NAMALWA (cell line): Measurements from ENCODE around the gene MRPL34.

Experiments
- DNase-seq: peaks from one replicate; pipeline ENCODE4 v3.0.0-alpha.2; 2015; ENCODE audit warnings: low spot score

The MRPL34 gene

DNA sequence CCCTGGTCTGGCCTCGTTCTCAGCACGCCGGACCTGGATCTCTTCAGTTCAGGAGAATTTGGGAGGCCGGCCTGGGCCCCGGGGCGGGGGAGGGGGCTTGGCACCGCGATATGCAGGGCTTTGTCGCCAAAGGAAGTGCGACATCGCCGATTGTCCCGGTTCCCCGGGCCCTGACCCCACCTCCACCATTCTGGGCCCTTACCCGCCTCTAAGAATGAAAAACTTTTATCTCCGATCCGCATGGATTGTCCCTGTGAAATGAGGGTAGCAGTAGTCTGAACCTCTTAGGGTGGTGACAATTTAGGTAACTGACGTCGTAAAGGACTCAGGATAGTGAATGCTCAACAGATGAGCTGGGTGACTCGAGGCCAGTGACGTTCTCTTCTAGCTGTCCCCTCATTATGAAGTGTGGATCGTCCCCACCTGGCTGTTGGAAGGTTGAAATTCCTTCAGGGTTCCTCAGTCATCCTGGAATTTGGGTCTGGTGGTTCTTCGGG is 4.3 kb downstream of the MRPL34 start:
- peak; percentile 48 for DNase-seq

DNA sequence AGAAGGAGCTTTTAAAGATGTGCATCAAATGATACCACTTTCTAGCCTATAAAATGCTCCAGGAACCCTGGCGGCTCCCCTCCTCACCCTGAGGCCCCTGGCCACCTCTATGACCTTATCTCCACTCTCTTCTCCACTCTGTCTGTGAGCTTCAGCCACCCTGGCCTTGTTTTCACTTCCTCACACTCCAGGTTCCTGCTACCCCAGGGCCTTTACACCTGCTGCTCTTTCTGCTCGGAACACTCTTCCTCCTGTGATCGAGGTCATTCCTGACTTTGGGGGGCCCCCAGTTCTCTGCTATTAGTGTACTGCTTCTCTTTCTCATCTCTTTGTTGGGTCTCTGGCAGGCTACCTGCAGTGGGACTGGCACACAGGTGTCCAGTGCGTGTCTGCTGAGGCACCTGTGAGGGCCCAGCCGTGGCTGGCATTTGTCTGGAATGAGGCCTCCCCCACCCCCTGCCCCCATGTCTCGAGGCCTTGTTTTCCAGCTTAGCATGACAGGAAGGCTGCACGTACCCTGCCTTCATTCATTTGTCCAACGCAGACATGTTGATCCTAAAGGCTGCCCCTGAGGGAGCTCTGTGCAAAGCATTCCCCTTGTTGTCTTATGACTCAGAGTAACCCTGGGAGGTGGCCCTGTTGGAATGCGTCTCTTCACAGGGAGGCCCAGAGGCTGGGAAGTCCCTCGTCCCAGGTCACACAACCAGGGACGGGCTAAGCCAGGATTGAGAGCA is 6.0 kb downstream of the MRPL34 start:
- no peak for DNase-seq

DNA sequence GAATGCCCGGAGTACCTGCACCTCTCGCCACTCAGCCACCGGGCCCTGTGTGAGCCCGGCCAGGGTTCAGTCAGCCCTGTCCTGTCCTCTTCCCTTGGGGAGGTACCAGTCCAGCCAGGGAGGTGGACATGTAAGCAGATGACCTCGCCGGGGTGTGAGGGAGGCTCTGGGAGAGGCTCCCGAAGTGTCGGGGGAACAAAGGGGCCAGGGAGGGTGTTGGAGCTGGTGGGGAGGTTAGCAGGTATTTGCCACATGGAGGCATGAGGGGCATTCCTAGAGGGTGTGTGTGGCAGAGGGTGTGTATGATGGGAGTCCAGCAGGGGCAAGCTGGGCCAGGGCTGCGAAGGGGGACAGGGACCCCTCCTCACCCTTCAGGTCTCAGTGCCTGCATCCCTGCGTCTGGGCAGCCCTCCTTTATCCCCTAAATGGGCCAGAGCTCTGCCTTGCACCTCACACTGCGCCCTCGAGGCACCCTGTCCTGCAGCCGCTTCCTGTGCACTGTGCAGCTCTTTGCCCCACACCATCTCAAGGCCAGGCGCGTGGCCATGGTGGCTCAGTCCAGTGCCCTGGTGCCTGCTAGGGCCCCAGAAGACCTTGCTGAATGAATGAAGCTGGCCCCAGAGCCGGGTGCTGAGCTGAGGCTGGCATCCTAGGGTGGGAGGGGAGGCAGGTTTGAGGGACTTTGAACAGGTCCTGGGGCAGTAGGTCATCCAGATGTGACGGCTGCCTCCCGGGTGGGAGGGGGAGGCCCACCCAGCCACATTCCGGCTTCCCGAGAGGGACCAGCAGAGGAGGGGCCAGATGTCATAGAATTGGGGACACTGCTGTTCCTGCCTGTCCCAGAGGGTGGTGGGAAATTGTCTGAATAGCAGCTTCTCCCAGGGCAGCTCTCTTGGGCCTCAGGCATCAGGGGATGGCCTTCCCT is 6.8 kb downstream of the MRPL34 start:
- DNase-seq, result no peak

DNA sequence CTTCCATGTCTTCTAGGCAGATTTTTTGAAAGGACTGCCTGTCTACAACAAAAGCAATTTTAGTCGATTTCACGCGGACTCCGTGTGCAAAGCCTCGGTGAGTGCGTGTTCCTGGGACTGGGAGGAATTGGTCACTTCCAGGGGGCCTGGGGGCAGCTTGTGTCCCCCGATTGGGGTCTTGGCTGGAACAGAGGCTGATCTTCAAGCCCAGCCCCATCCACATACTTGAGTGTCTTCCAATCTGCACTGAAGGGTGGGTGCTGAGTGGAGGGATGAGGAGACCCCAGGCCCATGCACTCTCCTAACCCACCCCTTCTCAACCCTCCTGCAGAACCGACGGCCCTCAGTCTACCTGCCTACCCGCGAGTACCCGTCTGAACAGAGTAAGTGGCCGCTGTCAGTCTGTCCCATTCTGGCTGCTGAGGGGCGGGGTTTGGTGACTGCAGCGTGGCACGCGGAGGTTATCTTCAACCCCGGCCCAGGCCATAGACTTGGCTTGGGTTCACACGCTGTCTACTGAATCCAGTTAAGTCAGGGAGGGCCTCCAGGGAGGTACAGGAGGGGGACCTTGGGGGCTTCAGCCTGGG is 8.4 kb downstream of the MRPL34 start:
- no peak for DNase-seq

DNA sequence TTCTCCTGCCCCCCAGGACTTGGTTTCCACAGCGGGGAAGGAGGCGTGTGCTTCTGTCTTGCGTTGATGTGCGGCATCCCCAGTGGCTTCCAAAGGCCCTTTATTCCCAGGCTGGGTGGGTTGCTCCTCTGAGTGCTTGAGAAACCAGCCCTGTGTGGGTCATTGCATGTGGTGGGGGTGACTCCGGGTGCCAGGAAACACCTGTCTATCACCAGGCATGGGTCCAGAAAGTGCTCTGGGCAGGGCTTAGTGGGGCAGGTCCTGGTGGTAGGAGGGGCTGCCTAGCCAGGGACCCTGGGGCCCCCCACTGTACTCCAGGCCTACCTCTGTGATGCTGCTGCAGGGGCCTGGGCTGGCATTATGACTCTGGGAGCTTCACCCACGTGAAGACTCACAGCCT is 13.3 kb downstream of the MRPL34 start:
- DNase-seq, result no peak

DNA sequence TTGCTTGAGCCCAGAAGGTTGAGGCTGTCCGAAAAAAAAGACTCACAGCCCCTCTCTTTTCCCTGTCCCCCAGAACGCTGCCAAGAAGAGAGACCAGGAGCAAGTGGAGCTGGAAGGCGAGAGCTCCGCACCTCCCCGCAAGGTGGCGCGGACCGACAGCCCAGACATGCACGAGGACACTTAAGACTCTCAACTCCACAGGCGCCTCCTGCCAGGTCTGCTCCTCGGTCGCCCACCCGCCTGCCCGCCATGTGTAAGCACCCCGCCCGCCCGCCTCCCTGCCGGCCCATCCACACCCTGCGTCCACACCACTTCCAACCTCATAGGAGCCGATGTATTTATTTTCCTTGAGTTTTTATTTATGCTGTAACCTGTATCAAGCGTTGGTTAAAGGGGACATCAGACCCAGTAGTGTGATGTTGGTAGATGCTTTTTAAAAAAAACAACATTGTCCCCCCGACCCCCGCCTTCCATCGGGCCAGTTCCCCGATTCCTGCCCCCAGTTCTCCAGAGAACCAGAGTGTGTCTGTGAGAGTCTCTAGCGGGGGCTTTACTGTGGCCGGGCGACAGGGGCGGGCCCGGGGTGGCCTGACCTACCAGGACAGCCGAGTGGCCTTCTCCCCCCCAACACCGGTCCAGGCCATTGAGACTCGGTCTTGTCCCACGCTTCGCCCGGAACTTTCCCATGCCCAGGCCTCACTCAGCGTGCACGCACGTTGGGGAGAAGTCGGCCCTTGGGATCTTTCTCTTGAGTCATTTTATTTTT is 14.0 kb downstream of the MRPL34 start:
- DNase-seq, result no peak

DNA sequence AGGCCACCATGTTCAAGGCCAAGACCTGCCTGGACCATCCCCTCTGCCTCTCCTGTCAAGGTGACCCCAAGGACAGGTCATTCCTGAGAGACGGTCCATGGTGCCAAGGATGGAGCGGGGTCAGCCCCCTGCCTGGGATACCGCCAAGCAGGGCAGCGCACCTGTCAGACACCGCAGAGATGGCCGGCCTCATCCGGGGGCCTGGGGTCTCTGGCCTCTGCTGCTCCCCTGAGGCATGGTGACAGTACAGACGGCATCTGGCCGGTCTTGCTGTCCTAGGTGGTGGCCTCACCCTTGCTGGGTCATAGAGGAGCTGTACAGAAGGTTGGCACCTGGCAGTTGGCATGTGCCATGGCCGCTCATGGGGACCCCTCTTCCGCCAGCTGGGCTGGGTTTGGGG is 14.8 kb downstream of the MRPL34 start:
- DNase-seq, result no peak

DNA sequence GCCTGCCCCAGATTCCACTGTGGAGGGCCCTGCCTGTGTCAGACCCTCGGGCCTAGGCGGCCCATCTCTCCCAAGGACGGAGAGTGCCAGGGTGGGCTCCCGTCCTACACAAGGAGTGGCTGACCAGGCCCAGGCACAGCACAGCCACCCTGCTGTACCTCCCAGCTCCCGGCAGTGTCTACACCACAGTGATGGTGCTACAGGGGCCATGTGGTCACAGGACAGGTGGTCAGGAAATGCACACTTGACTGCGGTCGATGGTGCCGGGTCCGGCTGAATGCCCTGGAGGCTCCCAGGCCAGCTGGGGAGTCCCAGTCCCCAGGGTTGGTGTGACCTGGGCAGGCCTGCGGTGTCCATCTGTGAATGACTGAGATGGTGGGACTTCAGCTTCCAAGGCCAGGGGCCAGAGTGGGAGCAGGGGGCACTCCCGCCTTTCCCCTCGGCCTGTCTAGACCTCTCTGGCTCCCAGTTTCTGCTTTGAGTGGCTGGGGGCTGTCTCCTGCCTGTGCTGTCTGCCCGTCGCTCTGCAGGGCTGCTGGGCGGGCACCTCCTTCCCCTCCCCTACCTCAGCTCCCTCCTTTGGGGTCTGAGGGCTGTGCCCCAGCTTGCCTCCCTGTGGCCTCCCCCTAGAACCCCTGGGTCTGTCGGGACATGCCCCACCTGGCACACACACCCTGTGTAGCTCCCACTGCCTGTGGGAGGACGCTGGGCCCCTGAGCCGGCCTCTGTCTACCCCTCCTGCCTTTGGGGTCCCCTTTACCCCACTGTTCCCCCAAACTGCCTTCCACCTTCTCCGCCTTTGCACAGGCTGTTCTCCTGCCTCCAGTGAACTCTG is 16.2 kb downstream of the MRPL34 start:
- DNase-seq, result no peak

DNA sequence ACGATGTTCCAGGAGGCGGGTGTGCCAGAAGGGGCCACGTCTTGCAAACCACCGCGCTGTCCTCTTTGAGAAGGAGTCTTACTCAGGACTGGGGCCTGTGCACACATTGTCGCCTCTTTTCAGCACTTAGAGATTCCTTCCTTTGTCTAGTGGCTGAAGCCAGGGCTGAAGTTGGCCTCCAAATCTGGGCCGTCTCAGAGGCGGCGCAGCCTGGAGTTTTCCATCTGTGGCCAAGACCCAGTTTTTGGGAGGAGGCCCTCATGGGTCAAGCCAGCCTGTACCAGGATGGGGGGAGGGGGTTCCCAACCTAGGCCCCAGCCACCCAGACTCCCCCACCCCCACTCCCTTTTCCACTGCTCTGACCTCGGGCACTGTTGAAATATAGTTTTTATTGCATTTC is 17.2 kb downstream of the MRPL34 start:
- DNase-seq, result no peak

DNA sequence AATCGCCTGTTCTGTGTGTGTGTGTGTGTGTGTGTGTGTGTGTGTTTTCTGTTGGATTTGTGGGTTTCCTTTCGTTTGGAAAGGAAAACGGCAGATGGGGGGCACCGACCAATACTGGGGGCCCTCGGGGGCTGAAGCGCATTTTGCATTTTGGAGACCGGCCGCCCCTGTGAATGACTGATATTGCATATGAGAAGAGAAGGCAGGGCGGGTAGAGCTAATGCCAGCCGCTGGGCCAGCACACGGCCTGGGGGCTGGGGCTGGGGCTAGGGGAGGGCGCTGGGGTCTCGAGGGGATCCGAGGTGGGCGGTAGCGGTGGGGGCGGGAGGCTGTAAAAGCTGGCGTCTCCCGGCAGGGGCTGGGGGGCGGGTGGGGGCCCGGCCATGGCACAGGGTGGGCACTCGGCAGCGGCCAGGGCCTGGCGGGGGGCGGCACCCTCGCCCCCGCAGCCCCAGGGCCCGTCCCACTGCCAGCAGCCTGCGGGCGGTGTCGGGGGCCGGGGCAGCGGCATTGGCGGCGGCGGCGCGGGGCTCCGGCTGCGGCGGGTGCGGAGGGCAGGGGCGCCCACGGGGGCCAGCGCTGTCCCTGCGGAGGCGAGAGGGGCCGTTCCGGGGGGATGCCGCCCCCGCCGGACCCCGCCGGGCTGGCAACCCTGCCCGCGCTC is 17.8 kb downstream of the MRPL34 start:
- DNase-seq, result no peak

DNA sequence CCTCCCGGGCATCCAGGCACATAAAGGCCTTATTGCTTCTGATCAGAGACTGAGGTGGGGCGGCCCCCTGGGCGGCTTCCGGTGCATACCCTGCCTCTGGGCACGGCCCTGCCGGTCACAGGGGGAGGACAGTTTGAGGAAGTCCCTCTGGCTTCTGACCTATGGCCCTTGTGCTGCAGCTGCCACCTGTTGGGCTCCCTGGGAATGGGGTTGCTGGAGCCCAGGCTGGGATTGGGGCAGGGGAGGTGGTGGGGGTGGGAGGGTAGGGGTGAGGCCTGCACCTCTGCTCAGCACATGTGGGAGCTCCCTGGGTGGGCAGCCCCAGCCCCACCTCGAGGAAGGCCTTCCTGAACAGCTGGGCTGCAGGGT is 18.3 kb downstream of the MRPL34 start:
- no peak for DNase-seq

DNA sequence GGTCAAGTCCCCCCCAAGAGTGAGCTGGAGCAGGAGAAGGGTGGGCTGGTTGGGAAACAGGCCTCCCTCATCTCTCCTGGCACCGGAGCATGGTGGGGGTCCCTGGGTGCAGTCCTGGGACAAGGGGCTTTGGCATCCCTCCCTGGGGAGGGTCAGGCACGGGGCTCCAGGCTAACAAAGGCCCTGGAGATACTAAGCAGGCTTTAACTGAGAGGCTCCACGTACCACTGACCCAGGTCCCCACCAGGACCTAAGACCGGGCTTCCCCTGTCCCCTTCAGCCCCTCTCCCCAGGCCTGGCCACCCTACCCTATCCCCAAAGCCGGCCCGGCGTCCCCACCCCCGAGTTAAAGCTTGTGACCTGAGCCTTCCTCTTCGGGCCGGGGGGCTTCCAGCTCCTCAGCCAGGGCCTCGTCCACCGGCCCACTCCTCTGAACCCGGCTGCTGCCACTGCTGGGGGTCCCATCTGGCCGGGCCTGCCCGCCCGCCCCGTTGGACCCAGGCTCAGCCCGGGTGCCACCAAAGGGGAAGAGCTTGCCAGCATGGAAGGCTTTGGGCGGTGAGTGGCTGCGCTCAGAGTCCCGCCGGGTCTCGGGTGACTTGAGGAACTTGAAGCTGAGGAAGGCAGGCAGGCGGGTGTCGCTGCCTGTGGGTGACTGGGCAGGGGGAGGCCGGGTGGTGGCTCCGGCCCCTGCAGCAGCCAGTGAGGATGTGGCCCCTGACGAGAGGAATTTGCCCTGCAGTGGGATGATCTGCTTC is 18.9 kb downstream of the MRPL34 start:
- no peak for DNase-seq

DNA sequence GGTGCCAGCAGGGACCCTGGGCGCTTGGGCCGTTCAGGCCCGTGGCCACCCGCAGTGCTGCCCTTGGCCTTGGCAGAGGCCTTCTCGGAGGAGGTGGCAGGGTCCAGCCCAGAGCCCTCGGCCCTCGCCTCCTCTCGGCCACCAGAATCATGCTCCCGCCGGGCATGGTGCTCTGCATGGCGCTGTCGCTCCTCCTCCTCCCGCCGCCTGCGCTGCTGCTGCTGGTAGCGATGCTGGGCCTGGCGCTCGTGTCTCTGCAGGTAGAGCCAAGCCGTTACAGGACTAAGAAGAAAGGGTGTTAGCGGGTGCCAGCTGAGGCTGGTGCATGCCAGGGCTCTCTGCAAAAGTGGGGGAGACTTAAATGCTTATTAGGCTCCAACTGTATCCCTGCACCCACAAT is 19.5 kb downstream of the MRPL34 start:
- DNase-seq, result no peak

DNA sequence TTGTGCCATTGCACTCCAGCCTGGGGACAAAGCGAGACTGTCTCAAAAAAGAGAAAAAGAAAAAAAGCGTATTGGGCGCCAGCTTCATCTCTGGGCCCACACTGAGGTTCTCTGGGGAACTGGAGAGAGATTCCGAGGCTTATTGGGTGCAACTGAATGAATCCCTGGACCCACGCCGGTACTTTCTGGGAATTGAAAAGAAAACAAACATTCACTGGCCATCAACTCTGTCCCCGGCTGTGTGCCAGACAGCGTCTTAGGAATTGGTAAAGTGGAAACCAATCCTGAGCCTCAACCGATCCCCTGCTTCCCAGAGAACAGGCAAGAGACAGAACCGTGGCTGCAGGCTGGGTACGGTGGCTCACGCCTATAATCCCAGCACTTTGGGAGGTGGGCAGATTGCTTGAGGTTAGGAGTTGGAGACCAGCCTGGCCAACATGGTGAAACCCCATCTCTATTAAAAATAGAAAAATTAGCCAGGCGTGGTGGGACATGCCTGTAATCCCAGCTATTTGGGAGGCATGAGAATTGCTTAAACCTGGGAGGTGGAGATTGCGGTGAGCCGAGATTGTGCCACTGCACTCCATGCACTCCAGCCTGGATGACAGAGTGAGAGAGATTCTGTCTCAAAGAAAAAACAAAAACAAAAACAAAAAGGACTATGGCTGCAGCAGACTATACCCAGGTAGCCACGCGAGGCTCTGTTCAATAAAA is 20.4 kb downstream of the MRPL34 start:
- DNase-seq, result no peak

DNA sequence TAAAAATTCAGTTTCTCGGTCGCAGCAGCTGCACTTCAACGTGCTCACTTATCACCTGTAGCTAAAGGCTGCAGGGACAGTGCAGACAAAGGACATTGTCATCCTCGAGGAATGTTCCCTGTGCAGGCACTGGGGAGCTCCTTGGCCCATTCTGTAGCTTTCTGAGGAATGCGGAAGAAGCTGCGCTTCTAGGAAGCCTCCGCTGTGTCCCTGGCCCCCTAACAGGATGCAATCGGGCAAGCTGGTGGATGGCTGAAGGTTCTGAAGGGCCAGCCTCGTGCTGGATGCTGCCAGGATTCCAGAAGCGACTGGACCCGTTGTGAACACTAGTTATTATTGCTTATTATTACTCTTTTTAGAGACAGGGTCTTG is 20.9 kb downstream of the MRPL34 start:
- no peak for DNase-seq

DNA sequence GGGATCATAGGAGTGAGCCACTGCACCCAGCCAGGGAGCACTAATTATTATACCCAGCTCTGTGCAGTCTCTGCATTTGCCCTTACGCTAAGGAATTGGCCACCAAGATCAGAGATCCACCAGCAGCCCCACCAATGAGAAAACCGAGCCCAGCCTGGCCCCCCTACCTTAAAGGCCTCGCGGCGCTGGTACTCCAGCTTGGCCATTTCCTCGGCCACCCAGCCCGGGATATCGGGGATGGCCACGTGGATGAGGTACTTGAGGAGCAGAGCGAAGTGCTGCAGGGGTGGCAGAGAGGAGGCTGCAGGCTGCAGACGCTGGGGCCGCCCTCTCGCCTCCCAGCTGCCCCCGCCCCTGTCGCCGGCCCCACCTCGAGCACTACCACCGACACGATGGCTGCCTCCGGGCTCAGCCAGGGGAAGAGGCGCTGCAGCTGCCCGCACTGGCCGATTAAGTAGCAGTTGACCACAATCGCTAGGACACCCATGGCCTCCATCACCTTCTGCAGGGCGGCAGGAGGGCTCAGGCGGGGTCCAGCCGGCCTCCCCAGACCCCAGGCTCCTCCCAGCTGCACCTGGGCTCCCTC is 21.5 kb downstream of the MRPL34 start:
- DNase-seq, result no peak

DNA sequence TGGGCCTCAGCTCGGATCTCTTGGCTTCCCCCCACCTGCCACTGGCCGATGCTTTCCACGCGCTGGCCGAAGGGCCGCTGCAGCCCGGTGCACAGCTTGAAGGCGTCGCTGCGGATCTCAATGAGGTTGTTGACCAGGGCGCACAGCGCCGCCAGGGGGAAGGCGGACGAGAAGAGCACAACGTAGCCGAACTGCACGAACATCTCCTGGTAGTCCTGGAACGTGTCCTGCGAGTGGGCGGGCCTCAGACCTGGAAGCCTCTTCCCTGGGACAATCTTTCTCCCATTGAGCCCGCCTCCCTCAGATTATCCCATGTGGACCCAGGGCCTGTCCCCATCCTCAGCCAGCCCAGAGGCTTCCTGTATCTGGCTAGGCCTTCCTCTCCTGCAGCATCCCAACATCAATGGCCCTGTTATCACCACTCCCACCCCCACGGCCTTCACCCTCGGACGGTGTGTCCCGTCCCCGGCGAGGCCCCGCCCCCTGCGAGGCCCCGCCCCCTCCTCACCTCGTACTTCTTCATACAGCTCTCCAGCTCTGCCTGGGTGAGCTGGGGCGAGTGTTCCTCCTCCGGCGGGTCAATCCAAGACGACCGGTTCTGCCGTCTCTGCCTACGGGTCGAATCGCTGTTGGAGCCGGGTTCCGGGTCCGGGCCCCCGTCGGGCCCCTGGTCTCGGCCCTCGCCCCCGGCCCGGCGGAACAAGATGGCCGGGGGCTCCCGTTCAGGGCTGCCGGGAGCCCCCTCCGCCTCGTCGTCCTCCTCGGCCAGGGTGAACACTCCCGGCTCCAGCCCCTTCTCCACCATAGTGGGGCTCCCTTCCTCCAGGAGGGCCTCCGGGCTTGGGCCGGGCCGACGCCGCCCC is 22.2 kb downstream of the MRPL34 start:
- DNase-seq, result peak; percentile 43
